Upper lobe of right lung (tissue), 1 donor: ENCODE data around the gene MAPKAP1. TPM values are rescaled to one million over a fixed set of nuclear protein-coding genes. Genes with fewer than 3 reads are reported as not detected.

Experiments
- ATAC-seq: fragments of 200-7000 bp; cut with Tn5 transposase; one replicate; pipeline ENCODE4 v1.9.1; 2020; ENCODE audit warnings: mild to moderate bottlenecking, moderate library complexity
- DNase-seq: peaks from one replicate; pipeline ENCODE4 v3.0.0-alpha.2; 2020
- H3K27ac ChIP-seq: fragments of 200-600 bp; one replicate; pipeline ENCODE4 v1.8.0; 2022
- H3K27me3 ChIP-seq: fragments of 200-600 bp; one replicate; pipeline ENCODE4 v1.8.0; 2022; ENCODE audit warnings: mild to moderate bottlenecking
- H3K36me3 ChIP-seq: fragments of 200-600 bp; one replicate; pipeline ENCODE4 v1.8.0; 2022
- H3K4me1 ChIP-seq: fragments of 200-600 bp; one replicate; pipeline ENCODE4 v1.8.0; 2022
- H3K4me3 ChIP-seq: fragments of 200-600 bp; one replicate; pipeline ENCODE4 v1.8.0; 2022; ENCODE audit warnings: mild to moderate bottlenecking
- H3K9me3 ChIP-seq: fragments of 200-600 bp; one replicate; pipeline ENCODE4 v1.8.0; 2022
- intact Hi-C: fragments of 100-400 bp; cut with DNase I; formaldehyde crosslinking; loops from one replicate; pipeline ENCODE4 v1.11.0; 2022
- total RNA-seq: library from RNA; stranded (reverse); fragmentation: NEBNext Ultra II Directional; extraction: Animal tissue kit (Norgen Biotek cat#: 25700); gene quantifications from one replicate; pipeline ENCODE4 v1.2.1, GENCODE V29; 2021
- TF ChIP-seq, protein P1 (sequence below): fragments of 200-600 bp; IDR thresholded peaks from one replicate; pipeline ENCODE4 v1.8.0; 2022; ENCODE audit warnings: antibody characterized with exemption
- donor health status: DM: no; HTN: yes; CAD: no; lungs with severe emphysema.

Gene MAPKAP1
- total RNA-seq, 1 donor from 2014 or later, result 76.8 TPM

- peaks cover 12% of the 10 kb centered on the region for H3K36me3 ChIP-seq
- H3K4me3 ChIP-seq, result no peak overlapping the region
- H3K9me3 ChIP-seq, result no peaks in the 10 kb centered on the region
- H3K27me3 ChIP-seq, result no peaks in the 10 kb centered on the region
- DNase-seq (no peak), ATAC-seq (peak; percentile 59)
- intact Hi-C loops, result no loop called here
- H3K4me1 ChIP-seq, result peaks cover 8% of the 10 kb centered on the region
- no peak overlapping the region for H3K27ac ChIP-seq
- TF ChIP-seq, protein P1, sequence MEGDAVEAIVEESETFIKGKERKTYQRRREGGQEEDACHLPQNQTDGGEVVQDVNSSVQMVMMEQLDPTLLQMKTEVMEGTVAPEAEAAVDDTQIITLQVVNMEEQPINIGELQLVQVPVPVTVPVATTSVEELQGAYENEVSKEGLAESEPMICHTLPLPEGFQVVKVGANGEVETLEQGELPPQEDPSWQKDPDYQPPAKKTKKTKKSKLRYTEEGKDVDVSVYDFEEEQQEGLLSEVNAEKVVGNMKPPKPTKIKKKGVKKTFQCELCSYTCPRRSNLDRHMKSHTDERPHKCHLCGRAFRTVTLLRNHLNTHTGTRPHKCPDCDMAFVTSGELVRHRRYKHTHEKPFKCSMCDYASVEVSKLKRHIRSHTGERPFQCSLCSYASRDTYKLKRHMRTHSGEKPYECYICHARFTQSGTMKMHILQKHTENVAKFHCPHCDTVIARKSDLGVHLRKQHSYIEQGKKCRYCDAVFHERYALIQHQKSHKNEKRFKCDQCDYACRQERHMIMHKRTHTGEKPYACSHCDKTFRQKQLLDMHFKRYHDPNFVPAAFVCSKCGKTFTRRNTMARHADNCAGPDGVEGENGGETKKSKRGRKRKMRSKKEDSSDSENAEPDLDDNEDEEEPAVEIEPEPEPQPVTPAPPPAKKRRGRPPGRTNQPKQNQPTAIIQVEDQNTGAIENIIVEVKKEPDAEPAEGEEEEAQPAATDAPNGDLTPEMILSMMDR, result no peak
Measured at GRCh38 chr9:125663127-125663526, 43.9 kb downstream of the MAPKAP1 start.

GRCh38 chr9:125660557-125660956, 46.5 kb downstream of the MAPKAP1 start:
- intact Hi-C loops, result no loop called here
- H3K4me3 ChIP-seq, result no peak overlapping the region
- H3K4me1 ChIP-seq, result peaks cover 8% of the 10 kb centered on the region
- no peaks in the 10 kb centered on the region for H3K27me3 ChIP-seq
- H3K9me3 ChIP-seq, result no peaks in the 10 kb centered on the region
- DNase-seq (no peak), ATAC-seq (no peak)
- H3K27ac ChIP-seq, result no peak overlapping the region
- peaks cover 18% of the 10 kb centered on the region for H3K36me3 ChIP-seq
- TF ChIP-seq, protein P1, result no peak

- ATAC-seq (no peak), DNase-seq (no peak)
- H3K27me3 ChIP-seq, result no peaks in the 10 kb centered on the region
- H3K4me1 ChIP-seq, result peaks cover 8% of the 10 kb centered on the region
- no peak overlapping the region for H3K4me3 ChIP-seq
- no peak overlapping the region for H3K27ac ChIP-seq
- H3K9me3 ChIP-seq, result no peaks in the 10 kb centered on the region
- intact Hi-C loops, result no loop called here
- peaks cover 18% of the 10 kb centered on the region for H3K36me3 ChIP-seq
- TF ChIP-seq, protein P1, result no peak
Measured at GRCh38 chr9:125659954-125660353, 47.1 kb downstream of the MAPKAP1 start.

DNA sequence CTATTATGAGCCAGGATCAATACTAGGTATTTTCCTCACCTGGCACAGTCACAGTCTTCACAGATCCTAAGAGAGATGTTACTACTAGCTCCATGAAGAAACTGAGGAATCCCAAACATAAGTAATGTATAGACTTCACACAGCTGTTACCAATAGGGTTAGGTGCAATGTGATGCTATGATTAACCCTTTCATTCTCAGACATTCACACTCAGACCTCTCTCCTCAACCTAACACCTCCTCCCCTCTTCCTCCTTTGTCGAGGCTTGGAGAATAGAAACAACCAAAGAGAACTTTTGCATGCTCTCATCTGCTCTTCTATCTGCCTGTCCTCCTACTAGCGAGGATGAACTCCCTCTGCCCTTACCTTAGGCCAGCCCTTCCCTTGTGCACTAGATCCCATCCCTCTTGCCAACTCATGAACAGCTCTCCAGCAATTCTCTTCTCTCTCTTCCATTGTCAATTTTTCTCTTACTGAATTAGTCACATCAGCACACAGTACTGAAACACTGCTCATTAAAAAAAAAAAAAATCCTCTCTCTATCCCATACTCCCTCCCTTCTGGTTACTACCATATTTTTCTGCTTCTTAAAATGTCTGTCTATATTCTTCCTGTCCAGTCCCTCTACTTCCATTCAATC, 47.7 kb downstream of the MAPKAP1 start:
- TF ChIP-seq, protein P1, result no peak
- ATAC-seq, result no peak
- Histone ChIP-seq H3K9me3 (no peaks in the 10 kb centered on the region), H3K36me3 (peaks cover 18% of the 10 kb centered on the region), H3K27me3 (no peaks in the 10 kb centered on the region), H3K4me1 (peaks cover 8% of the 10 kb centered on the region), H3K4me3 (no peak overlapping the region), H3K27ac (no peak overlapping the region)
- intact Hi-C loops, result no loop called here
- DNase-seq, result no peak

DNA sequence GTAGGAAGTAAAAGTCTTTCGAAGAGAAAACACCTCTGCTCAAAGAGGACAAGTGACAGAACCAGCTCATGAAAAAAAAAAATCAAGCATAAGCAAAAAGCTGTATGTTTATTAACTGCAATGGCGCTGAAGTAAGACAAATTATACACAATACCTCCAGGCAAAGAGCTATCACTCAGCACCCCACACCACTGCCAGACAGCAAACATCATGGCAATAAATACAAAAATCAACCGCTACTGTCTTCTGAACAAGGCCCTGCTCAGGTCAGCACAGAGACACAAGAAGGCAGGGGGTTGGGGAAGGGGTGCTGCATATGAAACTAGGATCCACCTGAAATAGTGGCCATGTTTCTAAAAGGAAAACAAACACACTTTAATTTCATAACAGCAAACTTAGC, 50.4 kb downstream of the MAPKAP1 start:
- no peak for ATAC-seq
- TF ChIP-seq, protein P1, result no peak

More for the DNA sequence above, 50.4 kb downstream of the MAPKAP1 start:
- Histone ChIP-seq H3K27ac (no peak overlapping the region), H3K4me3 (no peak overlapping the region), H3K9me3 (no peaks in the 10 kb centered on the region), H3K27me3 (no peaks in the 10 kb centered on the region), H3K4me1 (peaks cover 3% of the 10 kb centered on the region), H3K36me3 (peaks cover 18% of the 10 kb centered on the region)
- DNase-seq, result no peak
- intact Hi-C loops, result no loop called here
